Measurements from ENCODE around the gene EBP. TPM values are rescaled to one million over a fixed set of nuclear protein-coding genes. Genes with fewer than 3 reads are reported as not detected.
A peak's percentile ranks its signal among the peaks of the same experiment; 100 is the strongest.

Gene EBP
- total RNA-seq, result 53.4 TPM

GRCh38 chrX:48521353-48522243 lies at the start of gene EBP:
Gene EBP (plus strand): TSS chrX:48521808. CDS start chrX:48523772, 1,964 bp downstream.
- FAIRE-seq (no peak), DNase-seq (ENCODE audit: low spot score in 2 of 2) (peak; percentile 76 to 85)

GRCh38 chrX:48472225-48472624 lies 49.4 kb upstream of the EBP start:
- DNase-seq (ENCODE audit: low spot score in 2 of 2) (no peak), FAIRE-seq (no peak)

GRCh38 chrX:48472851-48473703 lies 48.5 kb upstream of the EBP start:
- DNase-seq (ENCODE audit: low spot score in 2 of 2), result no peak

GRCh38 chrX:48473704-48473990 lies 48.0 kb upstream of the EBP start:
- FAIRE-seq (no peak), DNase-seq (ENCODE audit: low spot score in 2 of 2) (no peak)

More at GRCh38 chrX:48472851-48473703, 48.5 kb upstream of the EBP start:
- no peak for FAIRE-seq

GRCh38 chrX:48474127-48474526 lies 47.5 kb upstream of the EBP start:
- DNase-seq (ENCODE audit: low spot score in 2 of 2), result no peak
- FAIRE-seq, result no peak

- DNase-seq (ENCODE audit: low spot score in 2 of 2) (no peak), FAIRE-seq (no peak)
These were observed 47.0 kb upstream of the EBP start for GRCh38 chrX:48474581-48474980.

- FAIRE-seq (no peak), DNase-seq (ENCODE audit: low spot score in 2 of 2) (no peak)
These were observed 46.3 kb upstream of the EBP start for GRCh38 chrX:48475296-48475695.

- peak; percentile 72 to 76 for DNase-seq (ENCODE audit: low spot score in 2 of 2)
- FAIRE-seq, result no peak
These were observed 45.6 kb upstream of the EBP start, which contains the start of gene FTSJ1 for GRCh38 chrX:48475774-48476577. Gene FTSJ1 (plus strand): TSS chrX:48476199. CDS start chrX:48478048, 1,849 bp downstream.

GRCh38 chrX:48476919-48477318 lies 44.7 kb upstream of the EBP start:
- no peak for FAIRE-seq
- DNase-seq (ENCODE audit: low spot score in 2 of 2), result no peak

- FAIRE-seq, result no peak
- DNase-seq (ENCODE audit: low spot score in 2 of 2), result no peak
These were observed 43.5 kb upstream of the EBP start for GRCh38 chrX:48477960-48478755.

- FAIRE-seq (no peak), DNase-seq (ENCODE audit: low spot score in 2 of 2) (no peak)
These were observed 42.8 kb upstream of the EBP start for GRCh38 chrX:48478806-48479205.

- no peak for FAIRE-seq
- DNase-seq (ENCODE audit: low spot score in 2 of 2), result no peak
These were observed 41.5 kb upstream of the EBP start for GRCh38 chrX:48480142-48480541.

GRCh38 chrX:48480583-48480982 lies 41.0 kb upstream of the EBP start:
- FAIRE-seq (no peak), DNase-seq (ENCODE audit: low spot score in 2 of 2) (no peak)

GRCh38 chrX:48482526-48482925 lies 39.1 kb upstream of the EBP start:
- DNase-seq (ENCODE audit: low spot score in 2 of 2), result no peak
- FAIRE-seq, result no peak

- DNase-seq (ENCODE audit: low spot score in 2 of 2), result no peak
- no peak for FAIRE-seq
These were observed 34.2 kb upstream of the EBP start for GRCh38 chrX:48487362-48487798.

- no peak for DNase-seq (ENCODE audit: low spot score in 2 of 2)
- no peak for FAIRE-seq
These were observed 33.6 kb upstream of the EBP start for GRCh38 chrX:48488034-48488433.

GRCh38 chrX:48489296-48489695 lies 32.3 kb upstream of the EBP start:
- no peak for FAIRE-seq

GRCh38 chrX:48489892-48490291 lies 31.7 kb upstream of the EBP start:
- no peak for FAIRE-seq

More at GRCh38 chrX:48489296-48489695, 32.3 kb upstream of the EBP start:
- no peak for DNase-seq (ENCODE audit: low spot score in 2 of 2)

GRCh38 chrX:48490661-48491060 lies 30.9 kb upstream of the EBP start:
- FAIRE-seq (no peak), DNase-seq (ENCODE audit: low spot score in 2 of 2) (no peak)

More at GRCh38 chrX:48489892-48490291, 31.7 kb upstream of the EBP start:
- no peak for DNase-seq (ENCODE audit: low spot score in 2 of 2)

GRCh38 chrX:48491809-48492208 lies 29.8 kb upstream of the EBP start:
- FAIRE-seq (no peak), DNase-seq (ENCODE audit: low spot score in 2 of 2) (no peak)

All from frontal cortex (tissue), 4 donors.